GM12874 (cell line): ENCODE data around the gene ARSB.

Source experiments
- CTCF ChIP-seq: IDR thresholded peaks from 2 replicates; pipeline ENCODE4 v1.5.1; 2011; ENCODE audit warnings: low read depth, mild to moderate bottlenecking, control low read depth, low read length, moderate library complexity; ENCODE audit not compliant: insufficient read depth

ARSB gene

GRCh38 chr5:78881884-78882283 is 103.2 kb downstream of the ARSB start:
- TF ChIP-seq CTCF, result no peak

- no peak for TF ChIP-seq CTCF
Observed at GRCh38 chr5:78879516-78879915, 105.6 kb downstream of the ARSB start.

GRCh38 chr5:78858364-78858763 is 126.7 kb downstream of the ARSB start:
- TF ChIP-seq CTCF, result no peak

- no peak for TF ChIP-seq CTCF
Observed at GRCh38 chr5:78855026-78855425, 130.1 kb downstream of the ARSB start.

GRCh38 chr5:78845470-78845869 is 139.6 kb downstream of the ARSB start:
- TF ChIP-seq CTCF, result no peak

- TF ChIP-seq CTCF, result no peak
Observed at GRCh38 chr5:78843436-78843835, 141.7 kb downstream of the ARSB start.

- TF ChIP-seq CTCF, result no peak
Observed at GRCh38 chr5:78841767-78842166, 143.3 kb downstream of the ARSB start.

- TF ChIP-seq CTCF, result no peak
Observed at GRCh38 chr5:78838753-78839152, 146.4 kb downstream of the ARSB start.
